T-helper 2 cell treated with Interferon-gamma antibody and Interleukin-4, amounts not matched to agents 5 μg/mL and 100 μg/mL, for 36 hours (primary cell): ENCODE measurements around the gene LCLAT1.
"Not testable (repeated sequence)": the region's sequence is repeated elsewhere in the genome, so short reads cannot be mapped to it uniquely, and the experiment has no call there.

Experiments used
- DNase-seq: peaks from one replicate; pipeline ENCODE4 v3.0.0; 2021; ENCODE audit warnings: low spot score
- H3K27ac Mint-ChIP-seq: one replicate; pipeline ENCODE4 v1.8.0; 2021; ENCODE audit warnings: mild to moderate bottlenecking, mixed read lengths
- H3K27me3 Mint-ChIP-seq: one replicate; pipeline ENCODE4 v1.8.0; 2021; ENCODE audit warnings: low read depth, mixed read lengths
- H3K36me3 Mint-ChIP-seq: one replicate; pipeline ENCODE4 v1.8.0; 2021; ENCODE audit warnings: low read depth, mixed read lengths
- H3K4me1 Mint-ChIP-seq: one replicate; pipeline ENCODE4 v1.8.0; 2021; ENCODE audit warnings: low read depth, mixed read lengths
- H3K4me3 Mint-ChIP-seq: one replicate; pipeline ENCODE4 v1.8.0; 2022; ENCODE audit warnings: mild to moderate bottlenecking, moderate library complexity, mixed read lengths
- H3K9me3 Mint-ChIP-seq: one replicate; pipeline ENCODE4 v1.8.0; 2021; ENCODE audit warnings: mixed read lengths

Gene LCLAT1

GRCh38 chr2:30499681-30500080 lies 52.6 kb downstream of the LCLAT1 start:
- H3K27me3 Mint-ChIP-seq: no peaks in the 10 kb centered on the region
- no peak overlapping the region for H3K4me3 Mint-ChIP-seq
- H3K27ac Mint-ChIP-seq: no peak overlapping the region
- DNase-seq: no peak
- peaks cover 43% of the 10 kb centered on the region for H3K36me3 Mint-ChIP-seq
- H3K9me3 Mint-ChIP-seq: peaks cover 58% of the 10 kb centered on the region
- H3K4me1 Mint-ChIP-seq: peaks cover 16% of the 10 kb centered on the region

- DNase-seq: no peak
- H3K27ac Mint-ChIP-seq: no peak overlapping the region
- no peak overlapping the region for H3K4me3 Mint-ChIP-seq
- peaks cover 54% of the 10 kb centered on the region for H3K9me3 Mint-ChIP-seq
- H3K4me1 Mint-ChIP-seq: peaks cover 20% of the 10 kb centered on the region
- no peaks in the 10 kb centered on the region for H3K27me3 Mint-ChIP-seq
- H3K36me3 Mint-ChIP-seq: peaks cover 40% of the 10 kb centered on the region
Observed at GRCh38 chr2:30500699-30501098, 53.7 kb downstream of the LCLAT1 start.

- Mint-ChIP-seq H3K36me3 (peaks cover 31% of the 10 kb centered on the region), H3K27ac (no peak overlapping the region), H3K27me3 (no peaks in the 10 kb centered on the region), H3K9me3 (peaks cover 43% of the 10 kb centered on the region), H3K4me1 (peaks cover 20% of the 10 kb centered on the region), H3K4me3 (no peak overlapping the region)
- DNase-seq: no peak
Observed at GRCh38 chr2:30502310-30502709, 55.3 kb downstream of the LCLAT1 start.

- Mint-ChIP-seq H3K36me3 (peaks cover 31% of the 10 kb centered on the region), H3K9me3 (peaks cover 44% of the 10 kb centered on the region), H3K4me1 (peaks cover 20% of the 10 kb centered on the region), H3K27me3 (no peaks in the 10 kb centered on the region), H3K27ac (peak overlapping the region; percentile 4), H3K4me3 (no peak overlapping the region)
- no peak for DNase-seq
Observed at GRCh38 chr2:30503007-30503694, 56.1 kb downstream of the LCLAT1 start.

GRCh38 chr2:30503695-30504052 lies 56.6 kb downstream of the LCLAT1 start:
- DNase-seq: no peak
- Mint-ChIP-seq H3K9me3 (peaks cover 42% of the 10 kb centered on the region), H3K27me3 (no peaks in the 10 kb centered on the region), H3K27ac (no peak overlapping the region), H3K36me3 (peaks cover 33% of the 10 kb centered on the region), H3K4me3 (no peak overlapping the region), H3K4me1 (peaks cover 20% of the 10 kb centered on the region)

GRCh38 chr2:30504731-30505130 lies 57.7 kb downstream of the LCLAT1 start:
- Mint-ChIP-seq H3K27ac (no peak overlapping the region), H3K4me3 (no peak overlapping the region), H3K9me3 (peaks cover 34% of the 10 kb centered on the region), H3K36me3 (peaks cover 28% of the 10 kb centered on the region), H3K4me1 (peaks cover 20% of the 10 kb centered on the region), H3K27me3 (no peaks in the 10 kb centered on the region)
- DNase-seq: no peak

- Mint-ChIP-seq H3K27me3 (no peaks in the 10 kb centered on the region), H3K4me3 (no peak overlapping the region), H3K9me3 (peaks cover 29% of the 10 kb centered on the region), H3K36me3 (peaks cover 26% of the 10 kb centered on the region), H3K4me1 (peaks cover 20% of the 10 kb centered on the region), H3K27ac (no peak overlapping the region)
- no peak for DNase-seq
Observed at GRCh38 chr2:30505500-30506180, 58.6 kb downstream of the LCLAT1 start.

GRCh38 chr2:30507460-30507859 lies 60.4 kb downstream of the LCLAT1 start:
- H3K27me3 Mint-ChIP-seq, H3K27ac Mint-ChIP-seq, H3K4me3 Mint-ChIP-seq, DNase-seq: not testable (repeated sequence)
- H3K9me3 Mint-ChIP-seq: peaks cover 17% of the 10 kb centered on the region
- peaks cover 14% of the 10 kb centered on the region for H3K36me3 Mint-ChIP-seq
- peaks cover 20% of the 10 kb centered on the region for H3K4me1 Mint-ChIP-seq

- Mint-ChIP-seq H3K4me3 (no peak overlapping the region), H3K4me1 (peaks cover 4% of the 10 kb centered on the region), H3K36me3 (peaks cover 12% of the 10 kb centered on the region)
Observed at GRCh38 chr2:30509716-30510115, 62.7 kb downstream of the LCLAT1 start.

GRCh38 chr2:30510409-30510808 lies 63.4 kb downstream of the LCLAT1 start:
- no peak overlapping the region for H3K27ac Mint-ChIP-seq
- no peak overlapping the region for H3K4me3 Mint-ChIP-seq
- H3K4me1 Mint-ChIP-seq: no peaks in the 10 kb centered on the region
- no peaks in the 10 kb centered on the region for H3K27me3 Mint-ChIP-seq
- DNase-seq: no peak
- peaks cover 18% of the 10 kb centered on the region for H3K9me3 Mint-ChIP-seq
- H3K36me3 Mint-ChIP-seq: peaks cover 12% of the 10 kb centered on the region

More at GRCh38 chr2:30509716-30510115, 62.7 kb downstream of the LCLAT1 start:
- no peak for DNase-seq
- peaks cover 14% of the 10 kb centered on the region for H3K9me3 Mint-ChIP-seq
- H3K27me3 Mint-ChIP-seq: no peaks in the 10 kb centered on the region
- no peak overlapping the region for H3K27ac Mint-ChIP-seq

- H3K27me3 Mint-ChIP-seq: no peaks in the 10 kb centered on the region
- H3K27ac Mint-ChIP-seq: no peak overlapping the region
- peaks cover 18% of the 10 kb centered on the region for H3K9me3 Mint-ChIP-seq
- no peaks in the 10 kb centered on the region for H3K4me1 Mint-ChIP-seq
- no peak for DNase-seq
- H3K36me3 Mint-ChIP-seq: peaks cover 16% of the 10 kb centered on the region
- H3K4me3 Mint-ChIP-seq: no peak overlapping the region
Observed at GRCh38 chr2:30511122-30512083, 64.4 kb downstream of the LCLAT1 start.

GRCh38 chr2:30512243-30512886 lies 65.3 kb downstream of the LCLAT1 start:
- Mint-ChIP-seq H3K36me3 (peaks cover 16% of the 10 kb centered on the region), H3K27me3 (no peaks in the 10 kb centered on the region), H3K4me1 (no peaks in the 10 kb centered on the region), H3K4me3 (no peak overlapping the region), H3K27ac (no peak overlapping the region), H3K9me3 (peaks cover 21% of the 10 kb centered on the region)
- no peak for DNase-seq

GRCh38 chr2:30513649-30514048 lies 66.6 kb downstream of the LCLAT1 start:
- Mint-ChIP-seq H3K36me3 (peaks cover 12% of the 10 kb centered on the region), H3K9me3 (peaks cover 20% of the 10 kb centered on the region)
- not testable (repeated sequence) for H3K27ac Mint-ChIP-seq, H3K4me3 Mint-ChIP-seq, H3K27me3 Mint-ChIP-seq, H3K4me1 Mint-ChIP-seq, DNase-seq
